Glutamatergic neuron (in vitro differentiated cells): ENCODE results near the gene LMO2. TPM values are rescaled to one million over a fixed set of nuclear protein-coding genes. Genes with fewer than 3 reads are reported as not detected.
"Not testable (repeated sequence)": the region's sequence is repeated elsewhere in the genome, so short reads cannot be mapped to it uniquely, and the experiment has no call there.

Experiments
- DNase-seq: peaks from one replicate; pipeline ENCODE4 v3.0.0; 2022
- H3K27ac Mint-ChIP-seq: one replicate; pipeline ENCODE4 v1.8.0; 2020; ENCODE audit warnings: mild to moderate bottlenecking, mixed read lengths, inconsistent platforms; ENCODE audit not compliant: unreplicated experiment
- H3K27me3 Mint-ChIP-seq: one replicate; pipeline ENCODE4 v1.8.0; 2020; ENCODE audit warnings: mild to moderate bottlenecking, moderate library complexity, mixed read lengths, inconsistent platforms; ENCODE audit not compliant: unreplicated experiment
- H3K36me3 Mint-ChIP-seq: one replicate; pipeline ENCODE4 v1.8.0; 2020; ENCODE audit warnings: mild to moderate bottlenecking, mixed read lengths, inconsistent platforms; ENCODE audit not compliant: unreplicated experiment
- H3K4me1 Mint-ChIP-seq: one replicate; pipeline ENCODE4 v1.8.0; 2020; ENCODE audit warnings: mild to moderate bottlenecking, low read depth, mixed read lengths, inconsistent platforms; ENCODE audit not compliant: unreplicated experiment
- H3K4me3 Mint-ChIP-seq: one replicate; pipeline ENCODE4 v1.8.0; 2020; ENCODE audit warnings: mild to moderate bottlenecking, mixed read lengths, inconsistent platforms; ENCODE audit not compliant: unreplicated experiment
- H3K9me3 Mint-ChIP-seq: one replicate; pipeline ENCODE4 v1.8.0; 2020; ENCODE audit warnings: mild to moderate bottlenecking, moderate library complexity, mixed read lengths, inconsistent platforms; ENCODE audit not compliant: unreplicated experiment
- total RNA-seq: library from RNA; stranded (reverse); fragmentation: NEBNext Ultra II Directional; extraction: Animal tissue kit (Norgen Biotek cat#: 25700); gene quantifications from one replicate; pipeline ENCODE4 v1.2.1, GENCODE V29; 2021; ENCODE audit not compliant: unreplicated experiment
- TF ChIP-seq, protein P1 (sequence below): fragments of 200-600 bp; sonication (generic); IDR thresholded peaks from one replicate; pipeline ENCODE4 v1.5.0; 2021; ENCODE audit not compliant: partially characterized antibody, unreplicated experiment

Gene LMO2
- total RNA-seq, 1 donor from 2014 or later, result 2.7 TPM

DNA sequence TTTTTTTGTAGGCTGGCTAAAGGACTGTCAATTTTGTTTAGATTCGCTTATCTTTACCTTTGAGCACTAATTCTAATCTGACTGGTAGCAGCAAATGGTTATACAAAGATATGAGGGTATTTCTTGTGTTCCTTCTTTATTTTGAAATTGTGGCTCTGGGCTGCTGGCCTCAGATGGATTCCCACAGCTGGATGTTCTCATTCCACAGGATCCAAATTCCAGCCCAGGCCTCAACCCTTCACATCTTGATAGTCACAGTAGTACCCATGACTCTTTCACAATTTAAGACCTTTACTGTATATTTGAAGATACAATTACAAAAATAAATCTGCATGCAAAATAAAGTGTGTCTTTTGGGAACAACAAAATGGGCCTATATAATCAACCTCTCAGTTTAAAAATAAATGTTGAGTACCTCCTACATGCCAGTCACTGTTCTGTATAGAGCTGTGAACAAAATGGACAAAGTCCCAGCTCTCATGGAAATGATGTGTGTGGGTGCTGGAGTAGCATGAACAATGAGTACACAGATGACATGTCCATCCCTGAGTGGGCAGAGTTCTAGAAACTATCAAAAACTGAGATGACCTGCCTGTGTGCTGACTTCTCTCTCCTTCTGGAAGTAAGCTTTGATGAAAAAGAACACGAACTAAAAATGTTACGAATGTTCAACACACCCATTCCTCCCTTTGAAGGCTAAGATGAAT, 65.9 kb downstream of the LMO2 start:
- no peaks in the 10 kb centered on the region for H3K36me3 Mint-ChIP-seq
- H3K4me3 Mint-ChIP-seq, result no peak overlapping the region

DNA sequence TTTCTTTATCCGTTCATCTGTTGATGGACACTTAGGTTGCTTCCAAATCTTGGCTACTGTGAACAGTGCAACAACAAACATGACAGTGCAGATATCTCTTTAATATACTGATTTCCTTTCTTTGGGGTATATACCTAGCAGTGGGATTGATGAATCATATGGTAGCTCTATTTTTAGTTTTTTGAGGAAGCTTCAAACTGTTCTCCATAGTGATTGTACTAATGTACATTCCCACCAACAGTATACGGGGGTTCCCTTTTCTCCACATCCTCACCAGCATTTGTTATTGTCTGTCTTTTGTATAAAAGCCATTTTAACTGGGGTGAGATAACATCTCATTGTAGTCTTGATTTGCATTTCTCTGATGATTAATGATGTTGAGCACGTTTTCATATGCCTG, 68.9 kb downstream of the LMO2 start:
- not testable (repeated sequence) for H3K27me3 Mint-ChIP-seq, H3K4me3 Mint-ChIP-seq, H3K4me1 Mint-ChIP-seq, DNase-seq, H3K27ac Mint-ChIP-seq, H3K36me3 Mint-ChIP-seq, H3K9me3 Mint-ChIP-seq

More for the DNA sequence above, 65.9 kb downstream of the LMO2 start:
- DNase-seq, result no peak
- TF ChIP-seq, protein P1, sequence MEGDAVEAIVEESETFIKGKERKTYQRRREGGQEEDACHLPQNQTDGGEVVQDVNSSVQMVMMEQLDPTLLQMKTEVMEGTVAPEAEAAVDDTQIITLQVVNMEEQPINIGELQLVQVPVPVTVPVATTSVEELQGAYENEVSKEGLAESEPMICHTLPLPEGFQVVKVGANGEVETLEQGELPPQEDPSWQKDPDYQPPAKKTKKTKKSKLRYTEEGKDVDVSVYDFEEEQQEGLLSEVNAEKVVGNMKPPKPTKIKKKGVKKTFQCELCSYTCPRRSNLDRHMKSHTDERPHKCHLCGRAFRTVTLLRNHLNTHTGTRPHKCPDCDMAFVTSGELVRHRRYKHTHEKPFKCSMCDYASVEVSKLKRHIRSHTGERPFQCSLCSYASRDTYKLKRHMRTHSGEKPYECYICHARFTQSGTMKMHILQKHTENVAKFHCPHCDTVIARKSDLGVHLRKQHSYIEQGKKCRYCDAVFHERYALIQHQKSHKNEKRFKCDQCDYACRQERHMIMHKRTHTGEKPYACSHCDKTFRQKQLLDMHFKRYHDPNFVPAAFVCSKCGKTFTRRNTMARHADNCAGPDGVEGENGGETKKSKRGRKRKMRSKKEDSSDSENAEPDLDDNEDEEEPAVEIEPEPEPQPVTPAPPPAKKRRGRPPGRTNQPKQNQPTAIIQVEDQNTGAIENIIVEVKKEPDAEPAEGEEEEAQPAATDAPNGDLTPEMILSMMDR, result no peak
- Mint-ChIP-seq H3K4me1 (no peaks in the 10 kb centered on the region), H3K27me3 (peaks cover 6% of the 10 kb centered on the region), H3K27ac (no peak overlapping the region), H3K9me3 (no peaks in the 10 kb centered on the region)

DNA sequence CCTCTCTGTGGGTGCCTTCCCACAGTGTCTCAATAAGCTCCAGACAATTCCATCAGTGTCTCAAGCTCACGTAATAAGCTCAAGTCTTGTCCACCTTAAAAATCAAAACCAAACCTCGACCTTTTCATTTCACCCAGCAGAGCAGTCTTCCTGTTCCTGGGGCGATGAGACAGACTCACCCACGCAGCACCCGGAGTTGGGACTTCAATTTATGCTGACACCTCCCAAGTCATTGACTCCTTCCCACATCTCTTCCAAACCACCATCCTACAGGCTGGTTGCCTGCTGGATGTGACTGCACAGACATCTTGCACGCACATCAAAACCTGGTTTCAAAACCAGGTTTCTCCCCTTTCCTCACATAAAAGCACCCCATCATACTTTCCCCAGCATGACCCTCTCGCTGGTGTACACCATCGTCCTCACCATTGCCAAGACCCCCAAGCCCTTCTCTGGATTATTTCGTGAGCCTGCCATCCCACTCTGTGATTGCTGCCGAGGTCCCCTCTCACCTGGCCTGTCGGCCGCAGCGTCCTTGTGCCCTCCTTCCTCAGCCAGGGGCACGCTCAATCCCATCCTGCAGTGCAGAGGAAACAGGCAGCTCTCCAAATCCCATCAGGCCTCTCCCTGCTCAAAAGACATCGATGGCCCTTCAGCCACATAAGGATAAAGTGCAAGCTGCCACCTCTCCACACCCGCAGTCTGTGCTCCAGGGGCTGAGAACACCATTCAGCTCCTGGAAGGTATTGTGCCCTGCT, 72.4 kb downstream of the LMO2 start:
- TF ChIP-seq, protein P1, result no peak
- Mint-ChIP-seq H3K4me1 (no peaks in the 10 kb centered on the region), H3K9me3 (no peaks in the 10 kb centered on the region), H3K36me3 (no peaks in the 10 kb centered on the region), H3K4me3 (no peak overlapping the region), H3K27ac (no peak overlapping the region), H3K27me3 (peaks cover 3% of the 10 kb centered on the region)
- DNase-seq, result no peak

Other genes with a start within 250 kb of the LMO2 start
- not detected for gene C11orf91, start 191.2 kb downstream of the LMO2 start, total RNA-seq
- 105 TPM for gene CD59, start 155.7 kb downstream of the LMO2 start, total RNA-seq
- gene FBXO3, start 117.6 kb downstream of the LMO2 start, total RNA-seq, result 30.5 TPM
- 356 TPM for gene CAPRIN1, start 159.7 kb upstream of the LMO2 start, total RNA-seq
- 35.3 TPM for gene NAT10, start 213.6 kb upstream of the LMO2 start, total RNA-seq